ENCODE data around the gene FOXD2. TPM values are rescaled to one million over a fixed set of nuclear protein-coding genes. Genes with fewer than 3 reads are reported as not detected.

Gene FOXD2
- polyA plus RNA-seq, 1 donor: 0.20 TPM

GRCh38 chr1:47417170-47418044 lies 20.4 kb upstream of the FOXD2 start:
- no peak for DNase-seq (ENCODE audit: low read depth)

DNA sequence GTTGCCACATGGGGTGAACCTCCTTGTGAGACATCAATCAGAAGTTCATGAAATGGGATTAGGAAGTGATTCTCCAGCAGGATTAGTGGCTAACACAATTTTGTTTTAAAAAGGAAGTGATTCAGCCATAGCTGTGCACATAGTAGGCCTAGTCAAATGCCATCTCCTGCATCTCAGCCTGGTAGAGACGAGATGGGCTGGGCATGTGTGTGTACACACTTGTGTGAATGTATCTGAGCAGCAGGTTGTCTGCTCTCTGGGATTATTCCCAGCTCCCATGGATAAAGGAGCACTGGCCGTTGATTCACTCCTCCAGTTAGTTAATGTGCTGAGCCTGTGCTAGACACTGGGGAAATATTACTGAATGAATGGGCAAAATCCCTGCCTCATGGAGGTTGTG lies 19.7 kb upstream of the FOXD2 start:
- no peak for DNase-seq (ENCODE audit: low read depth)

- no peak for DNase-seq (ENCODE audit: low read depth)
These were observed 19.0 kb upstream of the FOXD2 start for GRCh38 chr1:47418681-47419325.

DNA sequence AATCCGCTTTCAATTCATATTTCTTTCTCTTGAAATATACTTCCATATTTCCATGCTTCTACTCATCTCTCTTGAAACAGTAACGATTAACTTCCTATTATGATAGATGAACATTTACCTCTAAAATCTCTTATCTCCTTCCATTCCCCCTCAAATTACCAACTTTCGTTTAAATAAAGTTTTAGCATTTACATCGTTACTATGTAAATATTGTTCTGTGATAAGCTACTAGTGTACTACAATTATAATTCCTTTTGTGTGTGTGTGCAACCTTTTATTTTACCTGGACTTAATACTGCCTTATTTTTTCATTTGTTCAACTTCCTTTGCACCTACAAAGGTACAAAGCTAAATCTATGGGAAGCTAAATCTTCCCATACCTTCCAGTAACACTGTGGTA lies 17.3 kb upstream of the FOXD2 start:
- DNase-seq (ENCODE audit: low read depth): no peak

DNA sequence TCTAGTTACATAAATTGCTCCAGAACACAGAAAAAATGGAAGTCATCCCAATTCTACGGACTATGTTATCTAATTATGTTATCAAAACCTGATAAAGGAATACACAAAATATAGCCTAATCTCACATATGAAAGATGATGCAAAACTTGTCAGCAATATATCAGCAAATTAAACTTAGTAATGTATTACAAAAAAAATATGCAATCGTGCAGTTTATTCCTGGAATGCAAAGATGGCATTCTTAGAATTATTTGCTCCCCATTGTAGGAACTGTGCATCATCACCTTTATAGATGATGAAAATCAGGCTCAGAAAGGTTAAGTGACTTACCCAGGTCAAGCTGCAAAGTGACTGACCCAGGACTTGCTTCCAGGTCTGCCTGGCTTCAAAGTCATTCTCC lies 14.0 kb upstream of the FOXD2 start:
- no peak for DNase-seq (ENCODE audit: low read depth)

DNA sequence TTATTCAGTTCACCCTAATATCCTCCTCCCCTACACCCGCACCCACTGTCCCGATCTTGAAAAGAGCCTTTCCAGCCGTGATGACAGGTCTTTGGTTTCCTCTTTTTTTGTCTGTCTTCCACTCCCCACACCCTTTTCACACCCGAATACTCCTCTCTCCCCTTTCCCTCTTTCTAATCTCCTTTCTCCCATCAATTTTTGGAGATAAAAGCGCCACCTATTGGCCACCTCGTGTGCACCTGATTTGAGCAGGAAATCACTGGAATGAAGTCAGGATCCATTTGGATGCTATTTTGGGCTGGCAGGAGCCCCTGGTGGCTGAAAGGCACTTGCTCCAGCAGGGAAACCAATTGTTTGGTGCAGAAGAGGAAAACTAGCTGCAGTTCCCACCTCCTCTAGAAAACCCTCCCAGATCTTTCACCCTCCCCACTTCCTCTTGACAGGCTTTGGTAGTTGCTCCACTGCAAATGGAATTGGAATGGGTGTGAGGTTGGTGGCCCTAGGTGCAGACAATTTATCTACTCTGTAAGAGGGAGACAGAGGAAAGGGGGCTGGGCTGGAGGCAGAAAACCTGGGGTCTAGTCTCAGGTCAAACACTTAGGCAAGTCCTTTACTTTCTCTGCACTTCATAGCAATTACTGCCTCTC lies 13.4 kb upstream of the FOXD2 start:
- DNase-seq (ENCODE audit: low read depth): no peak

DNA sequence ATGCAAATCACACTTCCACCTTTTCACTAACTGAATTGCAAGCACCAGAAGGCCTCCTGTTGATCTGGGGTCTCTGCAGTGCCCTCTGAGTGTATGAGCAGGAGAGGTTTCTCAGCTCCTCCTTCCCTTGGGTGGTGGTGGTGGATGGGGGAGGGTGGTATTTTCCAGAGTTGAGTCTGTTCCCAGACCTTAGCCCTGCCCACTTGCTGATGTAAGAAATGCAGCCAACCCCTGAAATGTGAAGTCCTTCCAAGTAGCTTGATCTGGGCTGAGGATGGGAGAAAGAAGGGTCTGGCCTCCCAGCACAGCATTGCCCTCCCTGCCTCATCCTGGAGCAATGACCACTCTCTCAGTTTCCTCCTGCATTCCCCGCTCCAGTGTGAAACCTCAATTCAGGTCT lies 6.3 kb upstream of the FOXD2 start:
- DNase-seq (ENCODE audit: low read depth): no peak

DNA sequence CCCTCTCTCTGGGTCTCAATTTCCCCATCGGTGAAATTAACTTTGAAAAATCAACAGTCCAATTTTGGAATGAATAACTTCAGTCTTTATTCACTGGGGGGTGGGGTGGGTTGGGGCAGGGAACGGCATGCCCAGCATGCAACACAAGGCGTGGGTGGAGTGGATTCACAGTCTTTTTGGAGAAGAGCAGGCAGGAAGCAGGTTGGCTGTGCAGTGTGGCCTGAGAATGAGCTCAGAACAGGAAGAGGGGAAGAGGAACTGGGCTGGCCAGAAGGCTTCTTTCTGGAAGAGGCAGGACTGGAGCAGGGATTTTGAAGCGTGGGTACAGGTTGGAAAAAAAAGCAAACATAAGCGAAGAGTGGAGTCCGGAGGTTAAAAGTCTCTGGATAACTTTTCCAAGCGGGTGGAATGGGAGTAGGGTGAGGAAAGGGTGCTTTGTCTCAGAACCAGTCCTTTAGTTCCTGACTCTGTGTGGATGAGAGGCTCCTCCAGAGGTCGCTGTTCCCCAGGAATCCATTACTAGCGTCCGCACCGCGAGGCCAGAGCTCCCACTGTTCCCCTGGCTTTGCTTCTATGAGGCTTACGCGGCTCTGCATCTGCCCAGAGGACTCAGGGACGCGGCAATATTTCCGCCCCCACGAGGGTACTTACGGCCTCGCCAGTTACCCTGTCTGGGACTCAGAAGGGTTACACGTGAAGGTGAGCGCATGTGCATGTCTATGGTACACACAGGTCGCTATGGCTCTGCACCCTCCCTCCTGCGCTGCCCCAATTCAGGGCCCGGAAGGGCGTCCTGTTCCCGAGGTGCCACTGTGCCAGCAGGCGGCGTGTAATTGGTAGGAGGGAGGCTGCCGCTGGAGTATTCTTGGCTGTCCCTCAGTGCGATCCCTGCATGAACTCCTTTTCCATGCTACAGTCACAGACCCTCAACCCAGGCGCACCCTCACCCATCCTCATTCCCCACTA lies 5.5 kb upstream of the FOXD2 start:
- DNase-seq (ENCODE audit: low read depth): peak; percentile 70

- DNase-seq (ENCODE audit: low read depth): no peak
These were observed 4.8 kb upstream of the FOXD2 start for GRCh38 chr1:47433037-47433421.

DNA sequence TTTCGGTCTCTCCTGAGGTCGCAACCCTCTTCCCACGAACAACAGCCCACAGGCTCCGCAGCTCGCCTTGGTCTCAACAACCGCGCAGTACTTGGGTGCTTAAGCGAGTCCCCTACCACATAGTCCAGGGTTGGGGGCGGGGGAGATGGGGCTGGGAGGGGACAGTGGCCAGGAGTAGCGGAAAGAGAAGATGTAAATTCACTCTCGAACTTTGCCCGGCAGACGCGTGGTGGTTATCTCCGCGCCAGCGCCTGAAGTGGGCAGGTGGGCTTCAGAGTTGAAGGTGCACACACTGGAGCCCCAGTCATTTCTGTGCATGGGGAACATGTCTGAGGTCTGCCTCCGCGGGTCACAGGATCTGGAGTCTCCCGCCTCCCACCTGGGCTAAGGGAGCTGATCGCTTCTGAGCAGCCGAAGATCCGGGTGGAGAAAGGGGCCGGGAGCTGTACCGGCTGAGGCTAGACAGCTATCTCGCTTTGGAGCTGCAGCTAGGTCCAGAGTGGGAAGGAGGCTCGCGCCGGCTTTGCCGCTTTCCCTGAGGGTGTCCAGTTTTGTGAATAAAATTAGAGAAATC lies 4.3 kb upstream of the FOXD2 start:
- no peak for DNase-seq (ENCODE audit: low read depth)

GRCh38 chr1:47434051-47434842 lies 3.6 kb upstream of the FOXD2 start:
- no peak for DNase-seq (ENCODE audit: low read depth)

- DNase-seq (ENCODE audit: low read depth): no peak
These were observed 2.1 kb upstream of the FOXD2 start for GRCh38 chr1:47435506-47436303.

GRCh38 chr1:47436304-47436978 lies 1.4 kb upstream of the FOXD2 start:
- DNase-seq (ENCODE audit: low read depth): no peak

DNA sequence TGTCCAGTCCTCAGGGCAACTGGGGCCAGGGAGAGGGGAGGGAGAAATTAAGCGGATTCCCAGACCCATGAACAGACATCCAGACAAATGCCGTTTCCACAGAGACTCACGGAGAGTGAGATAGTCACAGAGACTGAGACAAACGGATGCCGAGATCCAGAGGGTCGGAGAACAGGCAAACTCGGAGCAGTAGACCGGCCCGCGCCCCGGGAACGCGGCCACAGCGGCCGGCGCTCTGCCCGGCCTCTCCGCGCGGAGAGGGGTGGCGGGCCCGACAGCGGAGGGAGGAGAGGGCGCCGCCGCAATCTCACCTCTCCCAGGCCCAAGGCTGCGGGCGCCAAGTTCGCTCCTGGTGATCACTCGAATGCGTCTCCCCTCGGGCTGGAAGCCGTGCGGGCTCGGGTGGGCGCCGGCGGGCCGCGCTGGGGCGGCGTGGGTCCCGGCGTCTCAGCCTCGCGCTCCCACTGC lies 831 bp upstream of the FOXD2 start:
- DNase-seq (ENCODE audit: low read depth): no peak

DNA sequence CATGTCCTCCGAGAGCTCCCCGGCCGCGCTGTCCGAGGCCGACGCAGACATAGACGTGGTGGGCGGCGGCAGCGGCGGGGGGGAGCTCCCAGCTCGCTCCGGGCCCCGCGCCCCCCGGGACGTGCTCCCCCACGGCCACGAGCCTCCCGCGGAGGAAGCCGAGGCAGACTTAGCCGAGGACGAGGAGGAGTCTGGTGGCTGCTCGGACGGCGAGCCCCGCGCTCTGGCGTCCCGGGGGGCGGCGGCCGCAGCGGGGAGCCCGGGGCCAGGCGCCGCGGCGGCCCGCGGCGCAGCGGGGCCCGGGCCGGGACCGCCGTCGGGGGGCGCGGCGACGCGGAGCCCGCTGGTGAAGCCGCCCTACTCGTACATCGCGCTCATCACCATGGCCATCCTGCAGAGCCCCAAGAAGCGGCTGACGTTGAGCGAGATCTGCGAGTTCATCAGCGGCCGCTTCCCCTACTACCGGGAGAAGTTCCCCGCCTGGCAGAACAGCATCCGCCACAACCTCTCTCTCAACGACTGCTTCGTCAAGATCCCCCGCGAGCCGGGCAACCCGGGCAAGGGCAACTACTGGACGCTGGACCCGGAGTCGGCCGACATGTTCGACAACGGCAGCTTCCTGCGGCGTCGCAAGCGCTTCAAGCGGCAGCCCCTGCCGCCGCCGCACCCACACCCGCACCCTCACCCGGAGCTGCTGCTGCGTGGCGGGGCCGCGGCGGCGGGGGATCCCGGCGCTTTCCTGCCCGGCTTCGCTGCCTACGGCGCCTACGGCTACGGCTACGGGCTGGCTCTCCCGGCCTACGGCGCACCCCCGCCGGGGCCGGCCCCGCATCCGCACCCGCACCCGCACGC lies 547 bp downstream of the FOXD2 start:
- no peak for DNase-seq (ENCODE audit: low read depth)

DNA sequence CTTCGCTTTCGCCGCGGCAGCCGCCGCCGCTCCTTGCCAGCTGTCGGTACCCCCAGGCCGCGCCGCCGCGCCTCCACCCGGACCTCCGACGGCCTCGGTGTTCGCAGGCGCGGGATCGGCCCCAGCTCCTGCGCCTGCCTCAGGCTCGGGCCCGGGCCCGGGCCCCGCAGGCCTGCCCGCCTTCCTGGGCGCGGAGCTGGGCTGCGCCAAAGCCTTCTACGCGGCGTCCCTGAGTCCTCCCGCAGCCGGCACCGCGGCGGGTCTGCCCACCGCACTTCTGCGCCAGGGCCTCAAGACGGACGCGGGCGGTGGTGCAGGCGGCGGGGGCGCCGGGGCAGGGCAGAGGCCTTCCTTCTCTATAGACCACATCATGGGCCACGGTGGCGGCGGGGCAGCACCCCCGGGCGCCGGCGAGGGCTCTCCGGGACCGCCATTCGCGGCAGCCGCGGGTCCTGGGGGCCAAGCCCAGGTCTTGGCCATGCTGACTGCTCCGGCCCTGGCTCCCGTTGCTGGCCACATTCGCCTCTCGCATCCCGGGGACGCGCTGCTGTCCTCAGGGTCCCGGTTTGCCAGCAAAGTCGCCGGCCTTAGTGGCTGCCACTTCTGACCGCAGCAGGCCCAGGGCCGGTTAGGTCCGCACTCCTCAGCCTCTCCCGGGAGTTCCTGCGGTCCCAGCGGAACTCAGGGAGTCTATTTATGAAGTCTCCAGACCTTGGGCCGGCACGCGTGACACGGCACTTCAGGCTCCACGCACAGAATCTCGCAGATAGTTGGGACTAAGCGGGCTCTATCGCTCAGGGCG lies 1.4 kb downstream of the FOXD2 start:
- no peak for DNase-seq (ENCODE audit: low read depth)

Measured in forelimb muscle (tissue), 1 donor.